Kasumi-1 (cell line): ENCODE data around the gene KIF18B.

Experiments
- DNase-seq, 2 experiments: peaks; one replicate each; lab custom pipeline; 2025; lab: John Stamatoyannopoulos, UW

KIF18B gene

DNA sequence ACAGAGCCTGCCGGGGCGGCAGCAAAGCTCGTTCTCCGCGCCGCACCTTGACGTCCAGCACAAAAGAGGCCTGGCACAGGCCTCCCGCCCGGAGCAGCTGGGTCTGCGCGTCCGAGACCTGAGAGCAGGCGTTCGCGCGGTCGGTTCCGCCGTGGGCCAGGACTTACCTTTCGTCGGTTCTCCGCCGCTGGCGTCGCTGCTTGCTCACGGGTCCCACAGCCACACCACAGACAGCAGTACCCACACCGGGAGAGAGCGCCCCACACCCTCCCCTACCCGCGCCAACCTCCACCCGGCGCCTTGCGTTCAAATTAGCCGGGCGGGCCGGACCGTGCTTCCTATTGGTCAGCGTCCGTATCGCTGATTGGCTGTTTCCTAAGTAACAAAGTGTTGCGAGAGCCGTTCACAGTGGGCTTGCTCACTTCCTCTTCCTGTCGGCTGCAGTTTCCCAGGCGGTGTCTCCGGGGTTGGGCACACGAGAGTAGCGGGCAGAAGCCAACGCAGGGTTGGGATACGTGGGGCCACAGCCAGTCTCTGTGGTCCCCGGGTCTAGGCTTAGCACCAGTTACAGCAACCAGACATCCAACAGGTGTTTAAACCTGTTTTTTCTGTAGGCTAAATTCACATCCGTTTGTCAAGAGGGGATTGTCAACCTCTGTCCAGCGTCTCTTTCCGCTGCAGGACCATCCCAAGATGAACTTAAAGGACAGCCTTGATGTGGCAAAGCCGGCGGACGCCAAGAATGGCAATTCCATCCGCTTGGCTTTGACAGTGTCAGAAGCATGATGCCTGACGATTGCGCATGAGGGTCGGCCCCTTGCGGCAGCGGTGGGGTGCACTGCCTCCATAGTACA lies at the start of gene KIF18B:
KIF18B (minus strand) TSS at position 313 of the 854 bp plus-strand sequence. CDS start 11,429 bp downstream, outside the sequence.
- peak; percentile 97 to 98 for DNase-seq

- no peak for DNase-seq
These were observed 48.7 kb upstream of the KIF18B start for GRCh38 chr17:44996304-44996703.

- DNase-seq = no peak
These were observed 47.9 kb upstream of the KIF18B start for GRCh38 chr17:44995436-44996001.

GRCh38 chr17:44992242-44992939 lies 44.8 kb upstream of the KIF18B start:
- no peak for DNase-seq

GRCh38 chr17:44990994-44991393 lies 43.4 kb upstream of the KIF18B start:
- no peak for DNase-seq

- no peak for DNase-seq
These were observed 42.1 kb upstream of the KIF18B start for GRCh38 chr17:44989552-44990138.

DNA sequence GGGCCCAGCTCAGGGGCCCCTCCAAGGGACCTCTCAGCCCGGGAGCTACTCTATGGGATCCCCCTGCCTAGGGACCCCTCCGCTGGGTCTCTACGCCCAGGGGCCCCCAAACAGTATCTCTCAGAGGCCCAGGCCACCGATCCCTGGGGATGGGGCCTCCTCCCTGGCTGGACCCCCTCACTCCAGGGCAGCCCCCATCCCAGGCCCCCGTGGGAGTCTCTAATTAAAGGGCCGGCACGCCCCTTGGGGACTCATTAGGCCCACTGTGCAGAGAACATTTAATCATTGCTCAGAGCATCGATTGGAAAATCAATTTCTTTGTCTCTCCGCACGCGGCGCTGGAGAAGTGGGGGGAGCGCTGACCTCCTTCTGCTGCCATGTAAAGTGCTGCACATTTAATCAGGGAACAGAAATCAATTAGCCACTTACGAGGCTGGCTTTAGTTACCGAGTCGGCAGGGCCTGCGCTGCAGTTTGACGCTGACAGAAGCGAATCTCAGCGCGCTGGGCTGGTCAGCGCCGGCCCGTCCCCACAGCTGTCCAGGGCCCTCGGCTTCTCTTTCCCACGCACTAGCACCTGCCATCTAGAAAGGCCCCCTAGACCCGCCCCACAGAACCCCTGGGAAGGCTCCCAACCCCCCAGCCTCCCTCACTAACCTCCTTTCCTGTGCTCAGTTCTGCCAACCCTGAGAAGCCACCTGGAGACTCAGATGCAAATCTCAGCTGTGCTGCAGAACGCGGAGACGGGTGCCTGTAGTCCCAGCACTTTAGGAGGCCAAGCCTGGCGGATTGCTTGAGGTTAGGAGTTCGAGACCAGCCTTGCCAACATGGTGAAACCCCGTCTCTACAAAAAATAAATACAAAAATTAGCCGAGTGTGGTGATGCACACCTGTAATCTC lies 40.7 kb upstream of the KIF18B start:
- no peak for DNase-seq

DNA sequence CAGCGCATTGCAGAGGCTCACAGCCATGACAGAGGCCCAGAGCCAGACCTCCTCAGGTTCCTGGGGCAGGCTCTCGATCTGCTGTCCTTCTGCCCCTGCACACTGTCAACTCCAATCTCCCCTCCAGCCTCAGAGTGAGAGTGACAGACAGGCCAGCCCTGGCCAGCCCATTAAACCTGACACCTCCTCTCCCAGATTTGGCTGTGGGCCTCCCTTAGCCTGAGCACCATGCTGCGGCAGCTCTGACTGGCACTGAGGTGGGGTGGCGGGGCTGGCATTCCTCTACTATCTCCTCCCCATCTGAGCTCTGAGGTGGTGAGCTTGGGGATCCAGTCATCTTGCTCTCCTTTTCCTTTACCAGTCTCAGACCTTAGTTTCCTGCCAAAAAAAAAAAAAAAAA lies 36.0 kb upstream of the KIF18B start:
- DNase-seq = no peak

DNA sequence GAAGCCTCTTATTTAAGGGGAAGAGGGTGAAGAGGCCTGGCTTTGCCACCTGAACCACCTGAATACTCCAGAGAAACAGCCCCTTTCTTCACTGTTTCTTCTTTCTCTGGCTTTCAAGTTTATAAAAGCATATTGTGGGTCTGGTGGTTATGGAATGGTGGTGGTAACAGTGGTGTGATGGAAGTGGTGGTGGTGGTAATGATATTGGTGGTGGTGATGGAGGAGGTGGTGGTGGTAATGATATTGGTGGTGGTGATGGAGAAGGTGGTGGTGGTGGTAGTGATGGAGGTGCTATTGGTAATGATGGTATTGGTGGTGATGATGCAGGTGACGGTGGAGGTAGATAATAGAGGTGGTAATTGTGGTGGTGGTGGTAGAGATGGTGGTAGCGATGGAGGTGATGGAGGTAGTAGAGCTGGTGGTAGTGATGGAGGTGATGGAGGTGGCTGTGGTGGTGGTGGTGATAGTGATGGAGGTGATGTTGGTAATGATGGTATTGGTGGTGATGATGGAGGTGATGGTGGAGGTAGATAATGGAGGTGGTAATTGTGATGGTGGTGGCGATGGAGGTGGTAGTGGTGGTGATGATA lies 34.6 kb upstream of the KIF18B start:
- no peak for DNase-seq

DNA sequence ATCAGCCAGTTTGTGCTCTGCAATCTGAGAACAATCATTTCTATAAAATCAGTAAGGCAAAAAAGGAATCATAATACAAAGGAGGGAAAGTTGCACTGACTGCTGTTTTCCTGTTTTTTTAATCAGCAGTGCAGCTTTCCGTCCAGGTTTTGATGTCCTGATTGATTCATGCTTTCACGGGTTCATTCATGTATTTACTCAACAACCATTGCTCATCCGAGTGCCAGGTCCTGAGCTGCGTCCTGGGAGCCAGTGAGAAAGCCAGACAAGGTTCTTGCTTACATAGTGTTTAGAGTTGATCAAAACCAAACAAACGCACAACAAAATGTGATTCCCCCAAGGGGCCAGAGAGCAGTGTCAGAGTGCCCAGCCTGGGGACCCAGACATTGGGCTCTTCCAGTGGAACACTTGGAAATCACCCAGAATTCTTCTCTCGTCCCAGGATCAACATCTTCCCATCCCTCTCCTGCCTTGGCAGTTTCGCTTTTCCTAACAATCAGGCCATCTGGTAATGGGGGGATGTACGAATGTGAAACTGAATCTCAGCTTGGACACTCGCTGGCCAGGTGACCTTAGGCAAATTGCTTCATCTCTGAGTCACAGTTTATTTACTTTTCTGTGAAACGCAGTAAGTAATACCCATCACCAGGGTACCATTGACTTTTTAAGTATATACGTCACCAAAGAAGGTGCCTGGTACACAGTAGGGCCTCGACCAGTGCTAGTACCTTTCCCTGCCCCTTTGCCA lies 33.8 kb upstream of the KIF18B start:
- no peak for DNase-seq

DNA sequence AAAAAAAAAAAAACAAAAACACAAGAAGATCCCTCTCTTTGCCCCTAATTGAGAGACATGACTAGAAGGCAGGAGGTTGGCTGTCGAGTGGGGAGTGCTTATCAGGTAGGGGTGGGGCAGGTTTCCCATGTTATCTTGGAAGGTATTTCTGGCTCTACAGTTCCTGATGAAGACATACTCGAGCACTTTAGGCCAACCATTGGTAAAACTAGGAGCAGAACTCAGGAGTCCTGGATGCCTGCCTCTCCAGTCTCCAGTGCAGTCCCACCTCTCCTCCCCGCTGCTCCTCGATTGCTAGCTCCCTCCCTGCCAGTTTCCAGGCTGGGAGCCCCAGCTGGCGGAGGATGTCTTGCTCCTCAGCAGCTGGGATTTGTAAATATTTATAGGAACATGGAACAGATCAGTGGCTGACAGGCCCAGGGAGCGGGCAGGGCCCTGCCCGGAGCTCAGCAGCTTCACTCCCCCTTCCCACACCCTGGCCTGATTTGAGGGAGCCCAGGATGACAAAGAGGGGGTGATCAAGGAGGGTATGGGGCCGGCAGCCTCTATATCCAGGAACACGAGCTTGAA lies 31.9 kb upstream of the KIF18B start:
- no peak for DNase-seq

GRCh38 chr17:44978807-44979206 lies 31.2 kb upstream of the KIF18B start:
- DNase-seq = no peak

GRCh38 chr17:44977814-44978550 lies 30.4 kb upstream of the KIF18B start:
- no peak for DNase-seq

DNA sequence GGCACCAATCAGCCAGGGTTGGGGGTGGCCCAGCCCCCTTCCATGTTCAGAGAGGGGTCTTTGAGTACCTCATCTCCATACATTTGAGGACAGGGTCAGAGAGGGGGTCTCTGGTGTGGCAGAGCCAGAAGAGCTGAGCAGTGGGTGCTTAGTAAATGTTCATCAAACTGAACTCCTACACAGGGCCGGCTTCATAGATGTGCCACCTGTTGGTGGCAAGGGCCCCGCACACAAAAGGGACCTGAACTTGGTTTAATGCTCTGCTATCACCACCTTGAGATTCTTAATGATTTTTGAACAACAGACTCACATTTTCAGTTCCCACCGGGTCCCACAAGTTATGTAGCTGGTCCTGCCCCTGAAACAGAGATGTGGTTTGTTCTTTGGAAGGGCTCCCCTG lies 29.5 kb upstream of the KIF18B start:
- DNase-seq = no peak

- DNase-seq = no peak
These were observed 28.6 kb upstream of the KIF18B start for GRCh38 chr17:44976206-44976605.

GRCh38 chr17:44972953-44973352 lies 25.4 kb upstream of the KIF18B start:
- DNase-seq = no peak

- DNase-seq = no peak
These were observed 24.4 kb upstream of the KIF18B start for GRCh38 chr17:44971776-44972483.

DNA sequence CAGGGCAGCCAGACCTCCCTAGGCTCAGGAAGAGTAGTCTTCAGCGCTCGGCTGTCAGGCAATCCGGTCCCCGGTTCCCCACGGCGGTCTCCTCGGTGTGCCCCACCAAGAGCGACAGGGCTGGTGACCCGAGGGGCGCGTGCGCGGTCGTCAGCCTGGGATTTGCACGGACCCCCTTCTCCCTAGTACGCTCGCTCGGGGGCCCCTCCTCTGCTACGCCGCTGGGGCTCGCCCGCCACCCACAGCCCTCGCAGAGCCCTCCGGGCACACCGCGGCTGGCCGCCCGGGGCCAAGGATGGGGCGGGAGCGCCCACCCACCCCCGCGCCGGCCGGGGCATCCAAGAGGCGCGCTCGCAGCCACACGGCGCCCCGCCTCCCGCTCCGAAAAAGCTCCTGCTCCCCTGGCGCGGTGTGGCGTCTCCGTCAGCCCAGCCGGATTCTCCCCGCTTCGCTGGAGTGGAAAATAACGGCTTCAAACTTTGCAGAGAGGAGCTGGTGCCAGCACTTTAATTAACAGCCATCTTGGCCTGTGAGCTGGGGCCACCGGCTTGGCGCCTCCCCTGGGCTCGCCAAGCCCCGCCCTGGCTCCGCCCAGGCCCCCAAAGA lies 22.7 kb upstream of the KIF18B start:
- no peak for DNase-seq
